ENCODE results near the gene GRIK3.

The GRIK3 gene

GRCh38 chr1:36748466-36748865 is 285.8 kb downstream of the GRIK3 start:
- in situ Hi-C loops (cut with HindIII; ENCODE audit: low sequenced_read_pairs), result loop anchor here (5.0 kb wide), 1 partner anchor 51 kb away; no protein-coding TSS in a partner anchor

Data from DLD1 (cell line).